Kidney (tissue), 22 donors: Measurements from ENCODE around the gene GYS1. TPM values are rescaled to one million over a fixed set of nuclear protein-coding genes. Genes with fewer than 3 reads are reported as not detected.
"Not testable (repeated sequence)": the region's sequence is repeated elsewhere in the genome, so short reads cannot be mapped to it uniquely, and the experiment has no call there.

Experiments
- DNase-seq, 5 donors: peaks; one replicate each; pipeline ENCODE4 v3.0.0-alpha.2; 2013 to 2020
- FAIRE-seq: peaks from 2 replicates; lab custom pipeline; 2012; peaks lifted over from hg19 to GRCh38; lab: Jason Lieb, UNC
- H3K27ac ChIP-seq, 2 donors: one replicate each; pipeline ENCODE4 v1.7.0; 2013; ENCODE audit warnings: low read depth in 2 of 2, low read length in 2 of 2, inconsistent platforms in 1 of 2
- H3K27me3 ChIP-seq: one replicate; pipeline ENCODE4 v1.7.1; 2013; ENCODE audit warnings: low read length, inconsistent platforms; ENCODE audit not compliant: control insufficient read depth, insufficient read depth
- H3K36me3 ChIP-seq, 3 donors: one replicate each; pipeline versions ENCODE4 v1.7.0 to v1.7.1; 2013; ENCODE audit warnings: low read length in 3 of 3, control low read depth in 1 of 3, inconsistent platforms in 1 of 3; ENCODE audit not compliant: insufficient read depth in 3 of 3, control insufficient read depth in 2 of 3
- H3K4me1 ChIP-seq, 3 donors: one replicate each; pipeline versions ENCODE4 v1.7.0 to v1.7.1; 2013; ENCODE audit warnings: low read length in 3 of 3, inconsistent platforms in 1 of 3, low read depth in 1 of 3; ENCODE audit not compliant: control insufficient read depth in 2 of 3, insufficient read depth in 2 of 3
- H3K4me3 ChIP-seq, 3 donors: one replicate each; pipeline versions ENCODE4 v1.7.0 to v1.8.1; 2013; ENCODE audit warnings: low read length in 3 of 3, control low read depth in 1 of 3, inconsistent platforms in 1 of 3
- H3K9ac ChIP-seq, 3 donors: one replicate each; pipeline versions ENCODE4 v1.7.0 to v1.7.1; 2013; ENCODE audit warnings: low read length in 3 of 3, control low read depth in 1 of 3, inconsistent platforms in 1 of 3
- H3K9me3 ChIP-seq, 3 donors: one replicate each; pipeline versions ENCODE4 v1.7.0 to v1.7.1; 2013; ENCODE audit warnings: low read length in 3 of 3, control low read depth in 1 of 3, inconsistent platforms in 1 of 3; ENCODE audit not compliant: control insufficient read depth in 2 of 3, insufficient read depth in 1 of 3
- CTCF ChIP-seq: IDR thresholded peaks from 3 replicates; pipeline ENCODE4 v1.5.1; 2012; ENCODE audit warnings: mild to moderate bottlenecking, moderate library complexity, borderline replicate concordance; ENCODE audit not compliant: insufficient read depth; ENCODE audit errors: extremely low read depth
- intact Hi-C: fragments of 100-400 bp; cut with DNase I; formaldehyde crosslinking; loops from one replicate; pipeline ENCODE4 v1.11.1; 2022
- long read RNA-seq, 10 donors: library from polyadenylated mRNA in 1 of 10; unstranded in 1 of 10; transcript quantifications; one replicate each; pipeline ENCODE4 v2.0.0 and lab custom pipeline, GENCODE V29; 2021 to 2026
- polyA plus RNA-seq: library from polyadenylated mRNA; stranded (reverse); fragments of 350-450 nt; fragmentation: Illumina TruSeq; extraction: RNeasy Lipid Tissue Mini Kit (QIAGEN cat#74804); gene quantifications from one replicate; pipeline ENCODE4 v1.2.3, GENCODE V29; 2014; ENCODE audit warnings: low read depth, low replicate concordance; ENCODE audit not compliant: insufficient read depth
- total RNA-seq: library from RNA; stranded (reverse); fragmentation: NEBNext Ultra II Directional; extraction: Animal tissue kit (Norgen Biotek cat#: 25700); gene quantifications from one replicate; pipeline ENCODE4 v1.2.1, GENCODE V29; 2021
- donor health status: control.
- donor health status: control.
- donor health status: control.
- donor health status: control.
- donor health status: control.
- donor health status: DM: yes; HTN: yes; CAD: no.
- donor health status: Normal renal cell carcinoma (clear cell type).

GYS1 gene
- total RNA-seq (41.5 TPM), polyA plus RNA-seq (23.9 TPM)
- long read RNA-seq, donor 1, partial matches to known transcripts, result 0 of 3 reads
- long read RNA-seq, donor 1, other reads (novel, unspliced or antisense), result 0 of 3 reads
- long read RNA-seq, donor 2, transcript GYS1-202 (16 exons, 3,574 nt), result major isoform, 5 of 5 reads
- long read RNA-seq, donor 2, partial matches to known transcripts, result 0 of 5 reads
- long read RNA-seq, donor 2, other reads (novel, unspliced or antisense), result 0 of 5 reads
- long read RNA-seq, donor 3, partial matches to known transcripts, result 0 of 2 reads
- long read RNA-seq, donor 3, other reads (novel, unspliced or antisense), result 0 of 2 reads
- long read RNA-seq, donor 4, transcript GYS1-202 (16 exons, 3,574 nt), result major isoform, 5 of 5 reads
- long read RNA-seq, donor 4, partial matches to known transcripts, result 0 of 5 reads
- long read RNA-seq, donor 4, other reads (novel, unspliced or antisense), result 0 of 5 reads
- long read RNA-seq, donor 5, result 0 reads
- long read RNA-seq, donor 6, partial matches to known transcripts, result 28 of 41 reads
- long read RNA-seq, donor 6, other reads (novel, unspliced or antisense), result 12 of 41 reads
- long read RNA-seq, donor 7, partial matches to known transcripts, result 1 of 6 reads
- long read RNA-seq, donor 7, other reads (novel, unspliced or antisense), result 5 of 6 reads
- long read RNA-seq, donor 8, partial matches to known transcripts, result 21 of 23 reads
- long read RNA-seq, donor 8, other reads (novel, unspliced or antisense), result 0 of 23 reads
- long read RNA-seq, donor 9, partial matches to known transcripts, result 0 of 2 reads
- long read RNA-seq, donor 9, other reads (novel, unspliced or antisense), result 0 of 2 reads
- long read RNA-seq, donor 10, partial matches to known transcripts, result 0 of 2 reads
- long read RNA-seq, donor 10, other reads (novel, unspliced or antisense), result 0 of 2 reads

- Histone ChIP-seq H3K27ac (peak within 1 kb of the TSS; percentile 96 to 99), H3K9me3 (no peaks in the 10 kb centered on the region), H3K36me3 (peaks cover 0 to under 1% (median 0%) of the 10 kb centered on the region in 3 donors), H3K4me1 (peaks cover 0 to 27% (median 11%) of the 10 kb centered on the region in 3 donors), H3K4me3 (peak within 1 kb of the TSS; percentile 78 to 97 (median 88)), H3K9ac (peak within 1 kb of the TSS; percentile 65 to 99 (median 87)), H3K27me3 (no peaks in the 10 kb centered on the region)
- DNase-seq (peak; percentile 100), FAIRE-seq (peak; percentile 96)
- peak; percentile 86 for TF ChIP-seq CTCF
- intact Hi-C loops, result no loop called here
These were observed at the start of gene GYS1, which contains the start of gene RUVBL2 for GRCh38 chr19:48993175-48994034. Gene GYS1, minus strand, starts transcription at chr19:48993309. Its CDS starts 197 bp downstream, at chr19:48993112. Gene RUVBL2, plus strand, starts transcription at chr19:48993887. Its CDS starts 25 bp downstream, at chr19:48993912.

GRCh38 chr19:49042666-49043065, 49.6 kb upstream of the GYS1 start:
- DNase-seq, H3K4me3 ChIP-seq, H3K4me1 ChIP-seq, FAIRE-seq, H3K36me3 ChIP-seq, H3K27ac ChIP-seq, H3K9ac ChIP-seq, H3K27me3 ChIP-seq, intact Hi-C loops, H3K9me3 ChIP-seq: not testable (repeated sequence)

GRCh38 chr19:49042177-49042576, 49.1 kb upstream of the GYS1 start:
- FAIRE-seq (no peak), DNase-seq (no peak)
- H3K36me3 ChIP-seq, result no peaks in the 10 kb centered on the region
- H3K9ac ChIP-seq, result no peak overlapping the region
- H3K27me3 ChIP-seq, result no peaks in the 10 kb centered on the region
- no peak overlapping the region for H3K4me3 ChIP-seq
- no peaks in the 10 kb centered on the region for H3K9me3 ChIP-seq
- intact Hi-C loops, result no loop called here
- H3K27ac ChIP-seq, result no peak overlapping the region
- no peaks in the 10 kb centered on the region for H3K4me1 ChIP-seq
- no peak for TF ChIP-seq CTCF

GRCh38 chr19:49039736-49040135, 46.6 kb upstream of the GYS1 start:
- FAIRE-seq, H3K9me3 ChIP-seq, H3K9ac ChIP-seq, H3K4me3 ChIP-seq, H3K27me3 ChIP-seq, H3K27ac ChIP-seq, H3K36me3 ChIP-seq, DNase-seq, intact Hi-C loops, H3K4me1 ChIP-seq: not testable (repeated sequence)

GRCh38 chr19:49038557-49039276, 45.6 kb upstream of the GYS1 start:
- H3K9me3 ChIP-seq, H3K4me3 ChIP-seq, intact Hi-C loops, DNase-seq, FAIRE-seq, H3K27me3 ChIP-seq, H3K9ac ChIP-seq, H3K4me1 ChIP-seq, H3K36me3 ChIP-seq, H3K27ac ChIP-seq: not testable (repeated sequence)
